ENCODE data around the gene RFXAP. TPM values are rescaled to one million over a fixed set of nuclear protein-coding genes. Genes with fewer than 3 reads are reported as not detected.

Gene RFXAP
- total RNA-seq, 1 donor from 2014 or later: 9.6 TPM

DNA sequence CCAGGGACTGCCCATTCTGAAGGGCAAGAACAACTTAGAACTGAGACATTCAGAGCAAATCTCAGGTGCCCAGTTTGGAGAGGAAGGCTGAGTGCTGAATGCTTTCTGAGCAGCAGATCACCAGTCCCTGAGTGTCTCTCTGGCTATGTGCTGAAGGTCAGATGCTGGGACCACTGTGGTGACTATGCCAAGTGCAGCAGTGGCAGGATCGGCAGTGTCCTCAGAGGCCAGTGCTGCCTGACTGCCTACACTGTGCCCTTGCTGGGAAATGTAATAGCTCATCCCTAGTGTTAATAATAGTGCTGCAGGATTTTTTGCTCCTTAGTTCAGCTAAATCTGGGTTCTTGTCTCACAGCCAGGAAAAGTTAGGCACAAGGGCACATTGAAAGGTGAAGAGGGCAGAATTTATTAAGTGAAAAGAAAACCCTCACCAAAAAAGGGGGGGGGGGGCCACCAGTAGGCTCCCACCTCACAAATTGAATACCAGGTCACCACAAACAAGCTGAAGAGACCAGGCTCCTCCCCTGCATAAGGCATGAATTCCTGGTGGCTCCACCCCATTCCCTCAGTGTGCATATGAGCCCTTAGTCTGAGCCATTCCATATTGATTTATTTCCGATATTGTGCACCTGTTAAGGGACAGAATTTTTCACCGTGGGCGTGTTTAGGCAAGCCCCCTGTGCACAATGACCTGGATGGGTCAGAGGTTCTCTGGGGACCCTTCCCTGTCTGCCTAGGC lies 18.5 kb downstream of the RFXAP start:
- TF ChIP-seq, protein P1, sequence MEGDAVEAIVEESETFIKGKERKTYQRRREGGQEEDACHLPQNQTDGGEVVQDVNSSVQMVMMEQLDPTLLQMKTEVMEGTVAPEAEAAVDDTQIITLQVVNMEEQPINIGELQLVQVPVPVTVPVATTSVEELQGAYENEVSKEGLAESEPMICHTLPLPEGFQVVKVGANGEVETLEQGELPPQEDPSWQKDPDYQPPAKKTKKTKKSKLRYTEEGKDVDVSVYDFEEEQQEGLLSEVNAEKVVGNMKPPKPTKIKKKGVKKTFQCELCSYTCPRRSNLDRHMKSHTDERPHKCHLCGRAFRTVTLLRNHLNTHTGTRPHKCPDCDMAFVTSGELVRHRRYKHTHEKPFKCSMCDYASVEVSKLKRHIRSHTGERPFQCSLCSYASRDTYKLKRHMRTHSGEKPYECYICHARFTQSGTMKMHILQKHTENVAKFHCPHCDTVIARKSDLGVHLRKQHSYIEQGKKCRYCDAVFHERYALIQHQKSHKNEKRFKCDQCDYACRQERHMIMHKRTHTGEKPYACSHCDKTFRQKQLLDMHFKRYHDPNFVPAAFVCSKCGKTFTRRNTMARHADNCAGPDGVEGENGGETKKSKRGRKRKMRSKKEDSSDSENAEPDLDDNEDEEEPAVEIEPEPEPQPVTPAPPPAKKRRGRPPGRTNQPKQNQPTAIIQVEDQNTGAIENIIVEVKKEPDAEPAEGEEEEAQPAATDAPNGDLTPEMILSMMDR (IDR thresholded peaks at IDR 0.05): no peak
- H3K36me3 Mint-ChIP-seq (ENCODE audit: low read depth): peaks cover 3% of the 10 kb centered on the region
- H3K4me3 Mint-ChIP-seq: no peak overlapping the region
- CTCF ChIA-PET: no interaction called here
- ATAC-seq (ENCODE audit: low read depth) (no peak), DNase-seq (no peak)
- no peaks in the 10 kb centered on the region for H3K27me3 Mint-ChIP-seq
- POLR2A ChIA-PET: no interaction called here
- H3K4me1 Mint-ChIP-seq: no peaks in the 10 kb centered on the region
- no peaks in the 10 kb centered on the region for H3K9me3 Mint-ChIP-seq
- intact Hi-C loops (cut with micrococcal nuclease): no loop called here
- H3K27ac Mint-ChIP-seq: no peak overlapping the region

DNA sequence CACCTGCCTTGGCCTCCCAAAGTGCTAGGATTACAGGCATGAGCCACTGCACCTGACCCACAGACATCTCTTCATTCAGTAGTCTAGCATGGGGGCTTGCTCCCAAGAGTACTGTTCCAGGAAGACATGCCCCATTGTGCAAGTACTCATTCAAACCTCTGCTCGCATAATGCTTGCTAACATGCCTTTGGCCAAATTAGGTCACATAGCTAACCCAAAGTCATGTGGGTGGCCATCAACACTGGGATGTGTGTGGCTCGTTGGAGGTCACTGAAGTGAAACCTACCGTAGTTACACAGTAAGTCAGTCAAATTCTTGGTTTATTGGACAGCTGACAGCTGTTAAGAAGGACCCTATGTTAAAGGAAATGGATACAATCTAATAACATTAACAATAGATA lies 20.3 kb downstream of the RFXAP start:
- Mint-ChIP-seq H3K36me3 (ENCODE audit: low read depth) (peaks cover 3% of the 10 kb centered on the region), H3K4me3 (no peak overlapping the region), H3K4me1 (no peaks in the 10 kb centered on the region), H3K27me3 (no peaks in the 10 kb centered on the region), H3K9me3 (no peaks in the 10 kb centered on the region), H3K27ac (no peak overlapping the region)
- ChIA-PET CTCF (no interaction called here), POLR2A (no interaction called here)
- TF ChIP-seq, protein P1 (IDR thresholded peaks at IDR 0.05): no peak
- intact Hi-C loops (cut with micrococcal nuclease): no loop called here
- no peak for ATAC-seq (ENCODE audit: low read depth)
- no peak for DNase-seq

DNA sequence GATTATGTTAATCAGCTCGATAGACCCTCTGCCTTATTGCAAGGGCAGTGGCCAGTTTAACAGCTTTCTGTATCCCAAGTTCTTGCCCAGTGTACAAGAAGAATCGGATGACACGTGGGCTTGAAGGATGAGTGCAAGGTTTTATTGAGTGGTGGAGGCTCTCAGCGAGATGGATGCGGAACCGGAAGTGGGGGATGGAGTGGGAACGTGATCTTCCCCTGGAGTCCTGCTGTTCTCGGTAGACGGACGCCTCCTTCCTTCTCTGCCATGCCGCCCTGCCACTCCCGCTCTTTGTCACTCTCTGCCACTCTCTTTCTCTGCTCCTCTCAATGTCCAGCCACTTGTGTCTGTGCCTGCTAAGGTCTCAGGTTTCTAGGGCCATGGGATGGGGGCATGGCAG lies 21.0 kb downstream of the RFXAP start:
- ChIA-PET POLR2A (no interaction called here), CTCF (no interaction called here)
- ATAC-seq (ENCODE audit: low read depth): no peak
- H3K27me3 Mint-ChIP-seq: no peaks in the 10 kb centered on the region
- no peak for DNase-seq
- H3K36me3 Mint-ChIP-seq (ENCODE audit: low read depth): peaks cover 3% of the 10 kb centered on the region
- no peak overlapping the region for H3K4me3 Mint-ChIP-seq
- H3K27ac Mint-ChIP-seq: no peak overlapping the region
- no peaks in the 10 kb centered on the region for H3K9me3 Mint-ChIP-seq
- no peaks in the 10 kb centered on the region for H3K4me1 Mint-ChIP-seq
- intact Hi-C loops (cut with micrococcal nuclease): no loop called here
- TF ChIP-seq, protein P1 (IDR thresholded peaks at IDR 0.05): no peak

DNA sequence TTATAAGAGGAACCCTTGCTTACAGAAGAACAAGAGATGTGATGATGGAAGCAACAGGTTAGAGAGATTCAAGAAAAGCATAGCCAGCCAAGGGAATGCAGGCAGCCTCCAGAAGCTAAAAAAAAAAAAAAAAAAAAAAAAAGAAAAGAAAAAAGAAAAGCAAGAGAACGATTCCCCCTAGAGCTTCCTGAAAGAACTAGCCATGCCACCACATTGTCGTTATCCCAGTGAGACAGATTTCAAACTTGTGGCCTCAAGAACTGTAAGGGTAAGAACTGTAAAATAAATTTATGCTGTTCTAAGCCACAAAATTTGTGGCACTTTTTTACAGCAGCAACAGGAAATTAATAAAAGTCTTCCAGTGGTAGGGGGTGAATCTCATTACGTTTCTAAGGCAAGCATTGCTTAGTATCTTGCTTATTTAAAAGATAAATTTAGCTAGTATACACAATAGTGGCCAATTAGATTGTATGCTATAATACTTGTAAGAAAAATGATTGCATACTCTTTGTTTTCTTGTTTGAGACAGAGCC lies 21.8 kb downstream of the RFXAP start:
- Mint-ChIP-seq H3K4me3 (no peak overlapping the region), H3K36me3 (ENCODE audit: low read depth) (peaks cover 3% of the 10 kb centered on the region), H3K9me3 (no peaks in the 10 kb centered on the region), H3K27me3 (no peaks in the 10 kb centered on the region), H3K27ac (no peak overlapping the region), H3K4me1 (no peaks in the 10 kb centered on the region)
- intact Hi-C loops (cut with micrococcal nuclease): loop anchor here (1.0 kb wide), 1 partner anchor 420 kb away; no protein-coding TSS in a partner anchor
- POLR2A ChIA-PET: no interaction called here
- TF ChIP-seq, protein P1 (IDR thresholded peaks at IDR 0.05): no peak
- no peak for ATAC-seq (ENCODE audit: low read depth)
- no peak for DNase-seq
- CTCF ChIA-PET: interaction anchor here (0.5 to 1.4 kb wide), 3 partner anchors 10 to 422 kb away, joined by 3 to 5 read pairs (median 3); no protein-coding TSS in a partner anchor

DNA sequence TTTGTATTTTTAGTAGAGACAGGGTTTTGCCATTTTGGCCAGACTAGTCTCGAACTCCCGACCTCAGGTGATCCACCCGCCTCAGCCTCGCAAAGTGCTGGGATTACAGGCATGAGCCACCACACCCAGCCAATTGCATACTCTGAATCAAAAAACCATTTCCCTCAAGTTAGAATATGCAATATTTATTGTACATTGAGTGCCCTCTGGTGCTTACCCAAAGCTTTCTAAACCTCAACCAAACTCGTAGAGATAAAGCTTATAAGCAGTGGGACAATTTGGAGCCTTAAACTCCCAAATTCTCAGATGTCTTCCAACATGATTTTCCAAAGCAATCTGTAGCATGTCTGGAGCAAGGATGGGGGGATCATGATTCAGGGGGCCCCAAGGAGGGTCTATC lies 22.4 kb downstream of the RFXAP start:
- ChIA-PET POLR2A (no interaction called here), CTCF (interaction anchor here (1.3 to 1.4 kb wide), 2 partner anchors 9 to 423 kb away, joined by 3 to 5 read pairs; no protein-coding TSS in a partner anchor)
- ATAC-seq (ENCODE audit: low read depth) (no peak), DNase-seq (no peak)
- Mint-ChIP-seq H3K27me3 (no peaks in the 10 kb centered on the region), H3K4me1 (no peaks in the 10 kb centered on the region), H3K27ac (no peak overlapping the region), H3K9me3 (no peaks in the 10 kb centered on the region), H3K36me3 (ENCODE audit: low read depth) (peaks cover 3% of the 10 kb centered on the region), H3K4me3 (no peak overlapping the region)
- intact Hi-C loops (cut with micrococcal nuclease): loop anchor here (1.0 kb wide), 1 partner anchor 421 kb away; no protein-coding TSS in a partner anchor
- TF ChIP-seq, protein P1 (IDR thresholded peaks at IDR 0.05): no peak
